MM.1S (cell line): ENCODE results near the gene CABLES1.
"Not testable (repeated sequence)": the region's sequence is repeated elsewhere in the genome, so short reads cannot be mapped to it uniquely, and the experiment has no call there.

Experiments used
- DNase-seq: peaks from one replicate; pipeline ENCODE4 v3.0.0-alpha.2; 2015
- H2AFZ ChIP-seq: fragments of 300-600 bp; sonication (generic); 2 replicates; pipeline ENCODE4 v1.6.0; 2016; ENCODE audit warnings: antibody characterized with exemption, low read length
- H3F3A ChIP-seq: fragments of 300-600 bp; sonication (generic); 2 replicates; pipeline ENCODE4 v1.6.1; 2016; ENCODE audit warnings: mild to moderate bottlenecking, antibody characterized with exemption, low read length, moderate library complexity, mixed read lengths; ENCODE audit not compliant: insufficient read depth
- H3K27ac ChIP-seq: fragments of 300-600 bp; sonication (generic); 2 replicates; pipeline ENCODE4 v1.5.1; 2016; ENCODE audit warnings: mild to moderate bottlenecking, low read length
- H3K27me3 ChIP-seq: fragments of 300-600 bp; sonication (generic); replicated peaks from 2 replicates; pipeline ENCODE4 v1.6.0; 2016; ENCODE audit warnings: low read length; ENCODE audit not compliant: insufficient read depth
- H3K36me3 ChIP-seq: fragments of 300-600 bp; sonication (generic); replicated peaks from 2 replicates; pipeline ENCODE4 v1.6.1; 2016; ENCODE audit warnings: mild to moderate bottlenecking, low read length, mixed read lengths; ENCODE audit not compliant: insufficient read depth
- H3K4me1 ChIP-seq: fragments of 300-600 bp; sonication (generic); 2 replicates; pipeline ENCODE4 v1.6.1; 2016; ENCODE audit warnings: low read length, mixed read lengths
- H3K4me2 ChIP-seq: fragments of 300-600 bp; sonication (generic); 2 replicates; pipeline ENCODE4 v1.6.0; 2016; ENCODE audit warnings: low read depth, low read length
- H3K4me3 ChIP-seq: fragments of 300-600 bp; sonication (generic); 2 replicates; pipeline ENCODE4 v1.5.1; 2016; ENCODE audit warnings: low read length, mixed read lengths
- H3K79me2 ChIP-seq: fragments of 300-600 bp; sonication (generic); 2 replicates; pipeline ENCODE4 v1.6.1; 2016; ENCODE audit warnings: mixed run types, low read length, mixed read lengths
- H3K9ac ChIP-seq: fragments of 300-600 bp; sonication (generic); 2 replicates; pipeline ENCODE4 v1.6.1; 2016; ENCODE audit warnings: low read length, mixed read lengths
- H3K9me2 ChIP-seq: fragments of 300-600 bp; sonication (generic); replicated peaks from 2 replicates; pipeline ENCODE4 v1.6.1; 2016; ENCODE audit warnings: mild to moderate bottlenecking, low read length, mixed read lengths; ENCODE audit not compliant: insufficient read depth
- H3K9me3 ChIP-seq: fragments of 300-600 bp; sonication (generic); replicated peaks from 2 replicates; pipeline ENCODE4 v1.6.1; 2016; ENCODE audit warnings: mild to moderate bottlenecking, low read length, mixed read lengths; ENCODE audit not compliant: insufficient read depth
- H4K20me1 ChIP-seq: fragments of 300-600 bp; sonication (generic); 2 replicates; pipeline ENCODE4 v1.6.1; 2016; ENCODE audit warnings: mild to moderate bottlenecking, low read length, moderate library complexity, mixed read lengths; ENCODE audit not compliant: insufficient read depth
- EZH2 ChIP-seq: fragments of 300-600 bp; sonication (generic); optimal IDR thresholded peaks from 2 replicates; pipeline ENCODE3; 2017; ENCODE audit warnings: low read depth, mild to moderate bottlenecking, antibody characterized with exemption, low read length, mixed read lengths
- EZH2phosphoT487 ChIP-seq: fragments of 300-600 bp; sonication (generic); IDR thresholded peaks from 2 replicates; pipeline ENCODE4 v1.6.1; 2018; ENCODE audit warnings: antibody characterized with exemption, low read length
- TF ChIP-seq, protein P1 (sequence below): fragments of 300-600 bp; sonication (generic); IDR thresholded peaks from 2 replicates; pipeline ENCODE4 v1.5.1; 2016; ENCODE audit warnings: antibody characterized with exemption, low read length, mixed read lengths

Gene CABLES1

GRCh38 chr18:23158058-23158457, 22.8 kb downstream of the CABLES1 start:
- Histone ChIP-seq H3K79me2 (peaks cover 99% of the 10 kb centered on the region), H3K4me1 (no peaks in the 10 kb centered on the region), H3K9ac (no peak overlapping the region), H2AFZ (no peak overlapping the region), H3K4me3 (no peak overlapping the region), H3K27ac (no peak overlapping the region), H3K9me3 (no peaks in the 10 kb centered on the region), H3K27me3 (no peaks in the 10 kb centered on the region), H3K4me2 (no peak overlapping the region), H3F3A (0 out of 2 replicates have a peak, but pooled peaks cover 2% of the 10 kb centered on the region), H4K20me1 (no peaks in the 10 kb centered on the region), H3K36me3 (peaks cover 10% of the 10 kb centered on the region; the same call in 1 of the 2 replicates), H3K9me2 (no peaks in the 10 kb centered on the region)
- no peak for DNase-seq
- TF ChIP-seq, protein P1, sequence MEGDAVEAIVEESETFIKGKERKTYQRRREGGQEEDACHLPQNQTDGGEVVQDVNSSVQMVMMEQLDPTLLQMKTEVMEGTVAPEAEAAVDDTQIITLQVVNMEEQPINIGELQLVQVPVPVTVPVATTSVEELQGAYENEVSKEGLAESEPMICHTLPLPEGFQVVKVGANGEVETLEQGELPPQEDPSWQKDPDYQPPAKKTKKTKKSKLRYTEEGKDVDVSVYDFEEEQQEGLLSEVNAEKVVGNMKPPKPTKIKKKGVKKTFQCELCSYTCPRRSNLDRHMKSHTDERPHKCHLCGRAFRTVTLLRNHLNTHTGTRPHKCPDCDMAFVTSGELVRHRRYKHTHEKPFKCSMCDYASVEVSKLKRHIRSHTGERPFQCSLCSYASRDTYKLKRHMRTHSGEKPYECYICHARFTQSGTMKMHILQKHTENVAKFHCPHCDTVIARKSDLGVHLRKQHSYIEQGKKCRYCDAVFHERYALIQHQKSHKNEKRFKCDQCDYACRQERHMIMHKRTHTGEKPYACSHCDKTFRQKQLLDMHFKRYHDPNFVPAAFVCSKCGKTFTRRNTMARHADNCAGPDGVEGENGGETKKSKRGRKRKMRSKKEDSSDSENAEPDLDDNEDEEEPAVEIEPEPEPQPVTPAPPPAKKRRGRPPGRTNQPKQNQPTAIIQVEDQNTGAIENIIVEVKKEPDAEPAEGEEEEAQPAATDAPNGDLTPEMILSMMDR = no peak
- no peak for TF ChIP-seq EZH2
- TF ChIP-seq EZH2phosphoT487 = no peak

DNA sequence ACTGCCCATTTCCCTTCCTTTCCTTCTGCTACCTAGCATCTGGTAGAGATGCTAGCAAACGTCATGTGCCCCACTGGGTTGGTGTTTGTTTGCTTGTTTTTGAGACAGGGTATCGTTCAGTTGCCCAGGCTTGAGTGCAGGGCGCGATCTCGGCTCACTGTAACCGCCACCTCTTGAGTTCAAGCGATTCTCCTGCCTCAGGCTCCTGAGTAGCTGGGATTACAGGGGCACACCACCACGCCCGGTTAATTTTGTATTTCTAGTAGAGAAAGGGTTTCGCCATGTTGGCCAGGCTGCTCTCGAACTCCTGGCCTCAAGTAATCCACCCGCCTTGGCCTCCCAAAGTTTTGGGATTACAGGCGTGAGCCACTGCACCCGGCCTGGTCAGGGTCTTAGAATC, 23.6 kb downstream of the CABLES1 start:
- not testable (repeated sequence) for H3K27ac ChIP-seq, H4K20me1 ChIP-seq, H3K9ac ChIP-seq, H3K27me3 ChIP-seq, H3K4me3 ChIP-seq, DNase-seq, H3F3A ChIP-seq, H2AFZ ChIP-seq, H3K9me2 ChIP-seq, H3K9me3 ChIP-seq, H3K4me2 ChIP-seq, H3K4me1 ChIP-seq, H3K36me3 ChIP-seq
- H3K79me2 ChIP-seq = peaks cover 99% of the 10 kb centered on the region

- Histone ChIP-seq H3K36me3 (peaks cover 5% of the 10 kb centered on the region; the same call in 1 of the 2 replicates), H3K4me2 (no peak overlapping the region), H3K4me1 (no peaks in the 10 kb centered on the region), H3K27ac (no peak overlapping the region), H3F3A (no peaks in the 10 kb centered on the region; the same call in 1 of the 2 replicates), H3K4me3 (no peak overlapping the region), H3K79me2 (peaks cover 99% of the 10 kb centered on the region), H3K9me3 (no peaks in the 10 kb centered on the region), H3K9ac (no peak overlapping the region), H2AFZ (no peak overlapping the region), H3K9me2 (no peaks in the 10 kb centered on the region), H4K20me1 (no peaks in the 10 kb centered on the region), H3K27me3 (no peaks in the 10 kb centered on the region)
- TF ChIP-seq EZH2 (no peak), EZH2phosphoT487 (no peak)
- TF ChIP-seq, protein P1 = no peak
- DNase-seq = no peak
These were observed 24.1 kb downstream of the CABLES1 start for GRCh38 chr18:23159344-23159743.

DNA sequence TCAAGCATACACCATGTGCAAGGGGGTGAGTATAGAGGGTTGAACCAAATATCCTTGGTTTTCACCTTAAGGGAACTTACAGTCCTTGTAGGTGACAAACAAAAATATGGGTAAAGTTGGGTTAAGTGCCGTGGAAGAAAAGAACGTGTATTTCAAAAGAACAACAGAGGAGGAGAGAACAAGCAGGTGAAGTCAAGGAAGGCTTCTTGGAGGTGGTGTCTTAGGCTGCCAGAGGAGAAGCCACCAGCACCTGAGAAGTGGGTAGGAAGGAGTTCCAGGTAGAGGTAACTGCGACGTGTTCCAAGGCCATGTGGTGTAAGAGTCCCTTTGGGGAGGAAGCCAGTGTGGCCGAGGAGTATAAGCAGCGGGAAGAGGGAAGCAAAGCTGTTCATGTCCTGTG, 27.2 kb downstream of the CABLES1 start:
- H3K9me2 ChIP-seq = no peaks in the 10 kb centered on the region
- no peaks in the 10 kb centered on the region for H3K27me3 ChIP-seq
- no peak for DNase-seq
- H3K36me3 ChIP-seq = peaks cover 10% of the 10 kb centered on the region; the same call in 1 of the 2 replicates
- no peaks in the 10 kb centered on the region for H4K20me1 ChIP-seq
- H3K27ac ChIP-seq = no peak overlapping the region
- no peaks in the 10 kb centered on the region for H3K4me1 ChIP-seq
- TF ChIP-seq, protein P1 = no peak
- TF ChIP-seq EZH2 = no peak
- TF ChIP-seq EZH2phosphoT487 = no peak
- H3K9me3 ChIP-seq = no peaks in the 10 kb centered on the region
- H3K79me2 ChIP-seq = peaks cover 98% of the 10 kb centered on the region
- no peak overlapping the region for H3K4me2 ChIP-seq
- no peak overlapping the region for H2AFZ ChIP-seq
- no peak overlapping the region for H3K9ac ChIP-seq
- no peaks in the 10 kb centered on the region; the same call in 1 of the 2 replicates for H3F3A ChIP-seq
- no peak overlapping the region for H3K4me3 ChIP-seq
